Mucosa of descending colon (tissue), 3 donors: Measurements from ENCODE around the gene KCNT1. TPM values are rescaled to one million over a fixed set of nuclear protein-coding genes. Genes with fewer than 3 reads are reported as not detected.

Source experiments
- ATAC-seq: fragments of 200-7000 bp; cut with Tn5 transposase; one replicate; pipeline ENCODE4 v1.9.1; 2020; ENCODE audit warnings: mild to moderate bottlenecking, moderate library complexity
- DNase-seq, 3 donors: peaks; one replicate each; pipeline ENCODE4 v3.0.0-alpha.2; 2020
- H3K36me3 ChIP-seq: fragments of 200-600 bp; one replicate; pipeline ENCODE4 v1.8.0; 2021; ENCODE audit warnings: low read depth, mild to moderate bottlenecking
- H3K4me1 ChIP-seq: fragments of 200-600 bp; one replicate; pipeline ENCODE4 v1.8.0; 2021; ENCODE audit warnings: low read depth, mild to moderate bottlenecking
- H3K4me3 ChIP-seq: fragments of 200-600 bp; one replicate; pipeline ENCODE4 v1.8.0; 2021; ENCODE audit warnings: mild to moderate bottlenecking
- H3K9me3 ChIP-seq: fragments of 200-600 bp; one replicate; pipeline ENCODE4 v1.8.0; 2021; ENCODE audit warnings: mild to moderate bottlenecking
- CTCF ChIP-seq: fragments of 200-600 bp; IDR thresholded peaks from one replicate; pipeline ENCODE4 v1.8.0; 2022; ENCODE audit warnings: antibody characterized with exemption, mild to moderate bottlenecking
- intact Hi-C, 2 donors: fragments of 100-400 bp; cut with DNase I in 1 of 2; cut with micrococcal nuclease in 1 of 2; formaldehyde crosslinking; loops; one replicate each; pipeline versions ENCODE4 v1.11.0 to v1.11.1; 2022; cut with DNase I, micrococcal nuclease
- long read RNA-seq, 2 donors: library from polyadenylated mRNA; unstranded; transcript quantifications; one replicate each; pipeline ENCODE4 v2.0.0, GENCODE V29; 2019 to 2021
- total RNA-seq, 3 donors: library from RNA; stranded (reverse); fragmentation: NEBNext Ultra II Directional in 2 of 3; extraction: Animal tissue kit (Norgen Biotek cat#: 25700) in 2 of 3; gene quantifications; one replicate each; pipeline versions ENCODE4 v1.2.1 to v1.2.4, GENCODE V29; 2021 to 2023
- donor health status: DM: no; HTN: no; CAD: no; lungs with moderate emphysema.
- donor health status: DM: no; HTN: no; CAD: no.
- donor health status: DM: no; HTN: yes; CAD: no.

The KCNT1 gene
- total RNA-seq: under 1 TPM in 2 of 3 donors, not detected in 1; 0.22 to 0.60 TPM
- long read RNA-seq, donor 1, partial matches to known transcripts: 1 of 1 reads
- long read RNA-seq, donor 1, other reads (novel, unspliced or antisense): 0 of 1 reads
- long read RNA-seq, donor 2: 0 reads

GRCh38 chr9:135701959-135702721, at the start of gene KCNT1:
Gene KCNT1, plus strand, starts transcription at chr9:135702185. Its CDS starts 74 bp downstream, at chr9:135702259.
- Histone ChIP-seq H3K36me3 (no peaks in the 10 kb centered on the region), H3K9me3 (no peaks in the 10 kb centered on the region), H3K4me1 (peaks cover 4% of the 10 kb centered on the region), H3K4me3 (no peak within 1 kb of the TSS)
- peak in 2 of 3 donors; percentile 61 to 62 for DNase-seq
- intact Hi-C loops: no loop called here
- TF ChIP-seq CTCF: peak; percentile 83
- ATAC-seq: peak; percentile 54

GRCh38 chr9:135655317-135655716, 46.7 kb upstream of the KCNT1 start:
- DNase-seq (no peak), ATAC-seq (no peak)
- Histone ChIP-seq H3K9me3 (no peaks in the 10 kb centered on the region), H3K4me3 (no peak overlapping the region), H3K4me1 (no peaks in the 10 kb centered on the region), H3K36me3 (no peaks in the 10 kb centered on the region)
- intact Hi-C loops: no loop called here
- TF ChIP-seq CTCF: no peak

GRCh38 chr9:135657416-135657815, 44.6 kb upstream of the KCNT1 start:
- TF ChIP-seq CTCF: no peak
- H3K9me3 ChIP-seq: no peaks in the 10 kb centered on the region
- DNase-seq: no peak

GRCh38 chr9:135659252-135659651, 42.7 kb upstream of the KCNT1 start:
- intact Hi-C loops: no loop called here
- Histone ChIP-seq H3K36me3 (no peaks in the 10 kb centered on the region), H3K4me1 (no peaks in the 10 kb centered on the region), H3K9me3 (no peaks in the 10 kb centered on the region), H3K4me3 (no peak overlapping the region)
- TF ChIP-seq CTCF: no peak
- DNase-seq (no peak), ATAC-seq (no peak)

More at GRCh38 chr9:135657416-135657815, 44.6 kb upstream of the KCNT1 start:
- intact Hi-C loops: no loop called here
- no peak for ATAC-seq
- Histone ChIP-seq H3K4me3 (no peak overlapping the region), H3K36me3 (no peaks in the 10 kb centered on the region), H3K4me1 (no peaks in the 10 kb centered on the region)

- Histone ChIP-seq H3K4me3 (no peak overlapping the region), H3K9me3 (no peaks in the 10 kb centered on the region), H3K4me1 (no peaks in the 10 kb centered on the region), H3K36me3 (no peaks in the 10 kb centered on the region)
- no peak for DNase-seq
- intact Hi-C loops: no loop called here
- no peak for TF ChIP-seq CTCF
- no peak for ATAC-seq
These were observed 41.6 kb upstream of the KCNT1 start for GRCh38 chr9:135660407-135660806.
